ENCODE data around the gene CLRN3.

Gene CLRN3

DNA sequence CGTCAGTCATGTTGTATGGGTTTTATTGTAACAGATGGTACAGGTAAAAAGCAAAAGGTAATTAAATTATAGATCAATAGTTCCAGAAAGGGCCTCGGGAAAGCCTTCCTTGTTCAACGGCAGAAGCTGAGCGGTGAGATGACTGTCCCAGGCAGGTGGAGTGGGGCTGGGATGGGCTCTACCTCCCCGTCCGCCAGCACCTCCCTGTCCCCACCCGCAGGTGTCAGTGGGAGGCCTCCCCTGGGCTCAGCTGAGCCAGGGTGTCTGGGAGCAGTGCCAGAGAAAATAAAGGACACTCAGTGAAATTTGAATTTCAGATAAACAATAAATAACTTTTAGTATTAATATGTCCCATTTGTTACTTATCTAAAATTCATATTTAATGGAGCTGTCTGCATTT, 58.9 kb downstream of the CLRN3 start:
- no peak for DNase-seq

- DNase-seq = no peak
Observed at GRCh38 chr10:127832501-127832900, 60.2 kb downstream of the CLRN3 start.

GRCh38 chr10:127830414-127830813, 62.3 kb downstream of the CLRN3 start:
- no peak for DNase-seq
